SKM-1 (cell line): ENCODE measurements around the gene SETD3.

Experiments used
- DNase-seq: peaks from one replicate; lab custom pipeline; 2025; ENCODE audit not compliant: unreplicated experiment; lab: John Stamatoyannopoulos, UW

SETD3 gene

GRCh38 chr14:99516871-99517642 is 36.4 kb upstream of the SETD3 start:
- DNase-seq: no peak

GRCh38 chr14:99516156-99516870 is 35.7 kb upstream of the SETD3 start:
- no peak for DNase-seq

- DNase-seq: no peak
Observed at GRCh38 chr14:99515301-99516155, 34.9 kb upstream of the SETD3 start.

GRCh38 chr14:99514552-99515300 is 34.1 kb upstream of the SETD3 start:
- no peak for DNase-seq

- DNase-seq: no peak
Observed at GRCh38 chr14:99513946-99514551, 33.4 kb upstream of the SETD3 start.

- DNase-seq: no peak
Observed at GRCh38 chr14:99513183-99513694, 32.6 kb upstream of the SETD3 start.

GRCh38 chr14:99512571-99513182 is 32.0 kb upstream of the SETD3 start:
- no peak for DNase-seq

GRCh38 chr14:99512110-99512449 is 31.4 kb upstream of the SETD3 start:
- no peak for DNase-seq

- DNase-seq: no peak
Observed at GRCh38 chr14:99511421-99512109, 30.9 kb upstream of the SETD3 start.

- DNase-seq: no peak
Observed at GRCh38 chr14:99510556-99511139, 30.0 kb upstream of the SETD3 start.

- no peak for DNase-seq
Observed at GRCh38 chr14:99509871-99510555, 29.4 kb upstream of the SETD3 start.

- DNase-seq: no peak
Observed at GRCh38 chr14:99508896-99509629, 28.4 kb upstream of the SETD3 start.

GRCh38 chr14:99507860-99508640 is 27.4 kb upstream of the SETD3 start:
- no peak for DNase-seq

GRCh38 chr14:99506276-99506675 is 25.6 kb upstream of the SETD3 start:
- no peak for DNase-seq

GRCh38 chr14:99505089-99505488 is 24.4 kb upstream of the SETD3 start:
- DNase-seq: no peak

- no peak for DNase-seq
Observed at GRCh38 chr14:99503848-99504453, 23.3 kb upstream of the SETD3 start.
